ENCODE data around the gene SLC27A5.

DNA sequence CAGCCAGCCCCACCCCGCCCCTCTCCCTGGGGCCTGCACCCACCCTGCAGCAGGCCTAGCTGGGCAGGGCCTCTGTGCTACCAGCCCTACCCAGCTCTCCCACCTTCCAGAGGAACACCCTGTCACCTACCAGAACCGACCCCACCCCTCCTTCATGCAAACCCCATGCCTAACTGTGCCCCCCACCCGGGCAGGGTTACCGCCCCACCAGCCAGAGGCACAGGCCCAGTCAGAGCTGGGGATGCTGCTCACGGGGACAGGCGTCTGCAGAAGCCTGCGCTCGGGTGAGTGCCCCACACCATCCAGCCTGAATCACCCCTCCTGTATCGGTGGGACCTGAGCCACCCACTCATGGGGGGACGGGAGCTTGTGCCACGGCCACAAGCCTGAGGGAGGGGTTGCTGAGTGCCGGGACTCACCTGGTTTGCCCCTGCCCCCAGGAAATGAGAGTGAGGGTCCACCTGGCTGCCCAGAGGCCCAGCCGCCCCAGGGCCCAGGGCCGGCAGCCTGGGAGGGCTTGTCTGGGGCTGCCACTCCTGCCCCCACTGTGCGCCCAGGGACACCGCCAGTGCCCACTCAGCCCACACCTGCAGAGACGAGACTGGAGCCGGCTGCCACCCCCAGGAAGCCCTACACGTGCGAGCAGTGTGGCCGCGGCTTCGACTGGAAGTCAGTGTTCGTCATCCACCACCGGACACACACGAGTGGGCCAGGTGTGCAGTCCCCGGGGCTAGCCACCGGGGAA lies 31.9 kb downstream of the SLC27A5 start:
- no peak for TF ChIP-seq CTCF (conservative IDR thresholded peaks at IDR 0.05)
- TF ChIP-seq EZH2 (IDR thresholded peaks at IDR 0.05; ENCODE audit: low read depth): no peak

All from PC-9 (cell line).